Measurements from ENCODE around the gene TRIM41. TPM values are rescaled to one million over a fixed set of nuclear protein-coding genes. Genes with fewer than 3 reads are reported as not detected.

Gene TRIM41
- total and polyA plus RNA-seq, 9 of the 15 experiments (the other 6 are each of a cell fraction or from before 2014, with no cell fraction given), result 1.8 to 47.6 (median 20.9) TPM

- no peak for TF ChIP-seq HOMEZ (CRISPR knock-in tag; IDR thresholded peaks at IDR 0.05)
- TF ChIP-seq POLR2G (IDR thresholded peaks at IDR 0.05; ENCODE audit: low read depth, low read length), result peak; percentile 78
- peak; percentile 27 for TF ChIP-seq TAF1 (IDR thresholded peaks at IDR 0.05; ENCODE audit: control insufficient read depth, extremely low read depth, insufficient read depth, low read length, severe bottlenecking)
- TF ChIP-seq KAT2B (IDR thresholded peaks at IDR 0.05; ENCODE audit: low read depth, low read length), result no peak
- TF ChIP-seq MAZ (CRISPR knock-in tag; conservative IDR thresholded peaks at IDR 0.05 in 1 of 2, IDR thresholded peaks at IDR 0.05 in 1 of 2), result peak; percentile 68 to 80
- TF ChIP-seq DNMT1 (IDR thresholded peaks at IDR 0.05), result no peak
Measured at GRCh38 chr5:181204113-181204825, 18.8 kb upstream of the TRIM41 start (continued).

Data from K562 (cell line).